Measurements from ENCODE around the gene OBSCN. TPM values are rescaled to one million over a fixed set of nuclear protein-coding genes. Genes with fewer than 3 reads are reported as not detected.

OBSCN gene
- total and polyA plus RNA-seq, 2 experiments from 2014 or later = 1.1 to 5.2 TPM

GRCh38 chr1:228335406-228336307, 127.8 kb downstream of the OBSCN start:
- no peak for TF ChIP-seq EZH2 (IDR thresholded peaks at IDR 0.05; ENCODE audit: insufficient read depth, poor library complexity, severe bottlenecking)
- TF ChIP-seq EZH2phosphoT487 (IDR thresholded peaks at IDR 0.05; ENCODE audit: insufficient read depth, low read depth) = no peak
- DNase-seq = no peak

GRCh38 chr1:228336308-228337030, 128.6 kb downstream of the OBSCN start:
- H3K27me3 ChIP-seq (replicated peaks; ENCODE audit: insufficient read depth) = no peaks in the 10 kb centered on the region
- H3K79me2 ChIP-seq (ENCODE audit: insufficient read depth) = no peaks in the 10 kb centered on the region
- no peak overlapping the region for H3K9ac ChIP-seq
- DNase-seq = peak; percentile 21
- H3K9me2 ChIP-seq (ENCODE audit: insufficient read depth) = no peaks in the 10 kb centered on the region
- no peak overlapping the region for H3K4me3 ChIP-seq
- no peaks in the 10 kb centered on the region for H3K4me1 ChIP-seq (ENCODE audit: insufficient read depth)
- no peak overlapping the region for H2AFZ ChIP-seq
- no peak overlapping the region for H3K27ac ChIP-seq
- no peaks in the 10 kb centered on the region for H3K9me3 ChIP-seq (ENCODE audit: low read depth)
- no peaks in the 10 kb centered on the region for H3F3A ChIP-seq (ENCODE audit: insufficient read depth)
- H4K20me1 ChIP-seq (ENCODE audit: insufficient read depth) = no peaks in the 10 kb centered on the region
- H3K4me2 ChIP-seq (ENCODE audit: unreplicated experiment) = no peak overlapping the region
- WGBS, 2 experiments (ENCODE audit: low coverage in 1 of 2, low lambda C conversion rate in 2 of 2, missing lambda C conversion rate in 2 of 2) = 64 to 67% methylated on average over 18 of the region's 18 CpGs
- TF ChIP-seq EZH2 (IDR thresholded peaks at IDR 0.05; ENCODE audit: insufficient read depth, poor library complexity, severe bottlenecking) (no peak), EZH2phosphoT487 (IDR thresholded peaks at IDR 0.05; ENCODE audit: insufficient read depth, low read depth) (no peak)
- in situ Hi-C loops (cut with MboI) = no loop called here
- no peaks in the 10 kb centered on the region for H3K36me3 ChIP-seq (ENCODE audit: low read depth)

More at GRCh38 chr1:228335406-228336307, 127.8 kb downstream of the OBSCN start:
- Histone ChIP-seq H3K27me3 (replicated peaks; ENCODE audit: insufficient read depth) (no peaks in the 10 kb centered on the region), H3K9ac (no peak overlapping the region), H3K9me2 (ENCODE audit: insufficient read depth) (no peaks in the 10 kb centered on the region), H3F3A (ENCODE audit: insufficient read depth) (no peaks in the 10 kb centered on the region), H3K36me3 (ENCODE audit: low read depth) (no peaks in the 10 kb centered on the region), H3K4me3 (no peak overlapping the region), H4K20me1 (ENCODE audit: insufficient read depth) (no peaks in the 10 kb centered on the region), H3K4me1 (ENCODE audit: insufficient read depth) (no peaks in the 10 kb centered on the region), H3K9me3 (ENCODE audit: low read depth) (no peaks in the 10 kb centered on the region), H3K4me2 (ENCODE audit: unreplicated experiment) (no peak overlapping the region), H2AFZ (no peak overlapping the region), H3K79me2 (ENCODE audit: insufficient read depth) (no peaks in the 10 kb centered on the region), H3K27ac (no peak overlapping the region)
- 56% methylated on average over 15 of the region's 15 CpGs for WGBS, 2 experiments (ENCODE audit: low coverage in 1 of 2, low lambda C conversion rate in 2 of 2, missing lambda C conversion rate in 2 of 2)
- in situ Hi-C loops (cut with MboI) = no loop called here

GRCh38 chr1:228337031-228337564, 129.3 kb downstream of the OBSCN start:
- Histone ChIP-seq H3K4me3 (no peak overlapping the region), H3K9ac (no peak overlapping the region), H3K9me2 (ENCODE audit: insufficient read depth) (no peaks in the 10 kb centered on the region), H3F3A (ENCODE audit: insufficient read depth) (no peaks in the 10 kb centered on the region), H3K9me3 (ENCODE audit: low read depth) (no peaks in the 10 kb centered on the region), H2AFZ (no peak overlapping the region), H3K4me2 (ENCODE audit: unreplicated experiment) (no peak overlapping the region), H3K79me2 (ENCODE audit: insufficient read depth) (no peaks in the 10 kb centered on the region), H3K27ac (no peak overlapping the region), H3K4me1 (ENCODE audit: insufficient read depth) (no peaks in the 10 kb centered on the region), H3K27me3 (replicated peaks; ENCODE audit: insufficient read depth) (no peaks in the 10 kb centered on the region), H3K36me3 (ENCODE audit: low read depth) (no peaks in the 10 kb centered on the region), H4K20me1 (ENCODE audit: insufficient read depth) (no peaks in the 10 kb centered on the region)
- 73 to 75% methylated on average over 15 of the region's 15 CpGs for WGBS, 2 experiments (ENCODE audit: low coverage in 1 of 2, low lambda C conversion rate in 2 of 2, missing lambda C conversion rate in 2 of 2)
- DNase-seq = no peak
- in situ Hi-C loops (cut with MboI) = no loop called here
- no peak for TF ChIP-seq EZH2phosphoT487 (IDR thresholded peaks at IDR 0.05; ENCODE audit: insufficient read depth, low read depth)
- TF ChIP-seq EZH2 (IDR thresholded peaks at IDR 0.05; ENCODE audit: insufficient read depth, poor library complexity, severe bottlenecking) = no peak

DNA sequence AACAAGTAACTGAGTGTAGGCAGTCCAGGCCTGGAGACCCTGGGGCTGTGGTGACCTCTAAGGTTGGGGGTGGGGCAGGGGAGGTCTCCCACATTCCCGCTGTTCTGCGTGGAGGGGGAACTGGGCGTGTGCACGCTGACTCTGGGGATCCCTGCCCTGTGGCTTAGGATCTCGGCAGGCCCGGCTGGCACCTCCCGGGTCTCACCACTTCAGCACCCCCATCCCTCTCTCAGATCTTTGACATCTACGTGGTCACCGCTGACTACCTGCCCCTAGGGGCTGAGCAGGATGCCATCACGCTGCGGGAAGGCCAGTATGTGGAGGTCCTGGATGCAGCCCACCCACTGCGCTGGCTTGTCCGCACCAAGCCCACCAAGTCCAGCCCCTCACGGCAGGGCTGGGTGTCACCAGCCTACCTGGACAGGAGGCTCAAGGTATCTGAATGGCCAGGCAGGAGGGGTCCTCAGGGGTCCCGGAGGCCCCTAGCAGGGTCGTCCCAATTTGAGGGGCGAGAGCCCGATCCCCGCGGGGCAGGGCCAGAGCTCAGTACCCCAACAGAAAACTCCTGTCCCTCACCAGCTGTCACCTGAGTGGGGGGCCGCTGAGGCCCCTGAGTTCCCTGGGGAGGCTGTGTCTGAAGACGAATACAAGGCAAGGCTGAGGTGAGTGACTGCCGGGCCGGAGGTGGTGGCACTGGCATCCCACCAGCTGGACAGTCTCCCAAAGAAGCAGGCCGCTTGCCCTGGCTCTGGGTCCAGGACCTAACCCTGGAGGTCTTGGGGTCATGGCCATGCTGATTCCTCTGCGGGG, 130.1 kb downstream of the OBSCN start:
- Histone ChIP-seq H3K4me3 (no peak overlapping the region), H3F3A (ENCODE audit: insufficient read depth) (no peaks in the 10 kb centered on the region), H3K9ac (no peak overlapping the region), H3K9me3 (ENCODE audit: low read depth) (no peaks in the 10 kb centered on the region), H3K9me2 (ENCODE audit: insufficient read depth) (no peaks in the 10 kb centered on the region), H3K36me3 (ENCODE audit: low read depth) (no peaks in the 10 kb centered on the region), H4K20me1 (ENCODE audit: insufficient read depth) (no peaks in the 10 kb centered on the region), H3K27ac (no peak overlapping the region), H3K4me1 (ENCODE audit: insufficient read depth) (no peaks in the 10 kb centered on the region), H2AFZ (no peak overlapping the region), H3K4me2 (ENCODE audit: unreplicated experiment) (no peak overlapping the region), H3K27me3 (replicated peaks; ENCODE audit: insufficient read depth) (no peaks in the 10 kb centered on the region), H3K79me2 (ENCODE audit: insufficient read depth) (no peaks in the 10 kb centered on the region)
- TF ChIP-seq EZH2phosphoT487 (IDR thresholded peaks at IDR 0.05; ENCODE audit: insufficient read depth, low read depth) = no peak
- no peak for TF ChIP-seq EZH2 (IDR thresholded peaks at IDR 0.05; ENCODE audit: insufficient read depth, poor library complexity, severe bottlenecking)
- in situ Hi-C loops (cut with MboI) = no loop called here
- WGBS, 2 experiments (ENCODE audit: low coverage in 1 of 2, low lambda C conversion rate in 2 of 2, missing lambda C conversion rate in 2 of 2) = 74 to 82% methylated on average over 24 to 26 of the region's 26 CpGs
- no peak for DNase-seq
